HG03095 (cell line): ENCODE results near the gene VPS37C.

Experiments
- ATAC-seq: cut with Tn5 transposase; IDR thresholded peaks from one replicate; pipeline ENCODE4 v1.9.1; 2021; ENCODE audit warnings: moderate library complexity; ENCODE audit not compliant: unreplicated experiment

The VPS37C gene

DNA sequence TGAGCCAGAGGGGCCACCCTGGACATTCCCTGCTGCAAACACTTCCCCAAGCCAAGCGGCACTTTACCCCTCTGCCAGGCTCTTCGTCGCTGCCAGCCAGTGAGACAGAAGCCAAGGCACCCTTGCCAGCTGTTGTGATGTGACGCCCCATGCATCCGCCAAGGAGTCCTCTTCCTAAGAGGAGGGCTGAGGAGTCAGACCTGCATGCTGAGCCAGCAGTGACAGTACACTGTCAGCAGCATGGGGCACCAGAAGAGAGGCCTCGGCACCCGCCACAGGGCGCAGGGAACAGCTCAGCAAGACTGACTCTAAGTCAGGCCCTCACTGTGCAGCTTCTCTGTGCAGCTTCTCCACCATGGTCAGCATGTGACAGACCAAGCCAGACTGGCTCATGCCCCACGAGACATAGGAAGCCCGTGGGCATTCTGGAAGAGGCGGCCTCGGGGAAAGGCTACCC is 26.4 kb downstream of the VPS37C start:
- no peak for ATAC-seq

DNA sequence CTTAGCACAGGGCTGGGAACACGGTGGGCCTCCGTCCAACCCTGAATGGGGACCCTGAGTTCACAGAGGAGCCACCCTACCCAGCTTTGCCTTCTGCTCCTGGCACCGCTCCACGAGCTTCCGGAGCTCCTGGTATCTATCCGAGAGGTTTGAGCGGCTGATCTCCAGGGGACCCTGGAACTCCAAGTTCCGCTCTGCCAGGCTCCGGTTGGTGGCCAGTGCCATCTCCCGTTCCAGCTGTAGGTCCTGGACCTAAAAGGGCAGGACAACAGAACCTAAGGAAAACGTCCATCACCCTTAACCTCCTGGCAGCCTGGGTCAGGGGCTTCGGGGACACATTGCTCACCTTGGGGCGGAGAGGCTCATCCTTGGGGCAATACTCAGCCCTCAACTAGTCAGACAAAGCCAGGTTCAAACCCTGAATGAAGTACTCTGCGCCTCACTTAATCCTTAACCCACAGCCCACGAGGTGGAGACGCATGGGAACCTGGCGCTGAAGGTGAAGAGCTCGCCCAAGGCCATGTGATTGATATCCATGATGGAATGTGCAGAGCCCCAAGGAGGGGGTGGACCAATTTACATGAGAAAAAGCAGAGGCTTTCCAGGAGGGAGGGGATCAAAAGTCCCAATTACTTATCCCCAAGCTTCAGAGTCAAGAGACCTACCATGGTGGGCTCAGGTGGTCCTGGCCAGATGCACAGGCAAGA is 27.1 kb downstream of the VPS37C start:
- ATAC-seq: no peak

DNA sequence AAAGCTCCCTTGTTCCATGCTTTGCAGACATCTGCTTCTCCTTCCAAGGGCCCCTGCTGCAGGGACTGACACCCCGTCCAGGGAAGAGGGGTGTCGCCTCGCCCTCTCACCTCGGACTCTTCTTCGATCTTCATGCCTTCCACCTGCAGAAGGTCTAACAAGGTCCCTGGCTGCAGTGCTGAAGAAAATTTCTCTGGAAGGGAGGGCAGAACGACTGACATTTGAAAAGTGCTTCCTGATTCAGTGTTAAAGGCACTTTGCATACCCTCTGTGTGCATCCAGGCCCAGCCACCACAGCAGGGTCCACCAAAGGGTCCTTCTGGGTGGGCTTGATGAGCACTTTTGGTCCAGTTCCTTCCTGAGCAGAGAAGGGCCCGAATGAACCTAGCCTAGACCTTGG is 28.1 kb downstream of the VPS37C start:
- ATAC-seq: no peak

DNA sequence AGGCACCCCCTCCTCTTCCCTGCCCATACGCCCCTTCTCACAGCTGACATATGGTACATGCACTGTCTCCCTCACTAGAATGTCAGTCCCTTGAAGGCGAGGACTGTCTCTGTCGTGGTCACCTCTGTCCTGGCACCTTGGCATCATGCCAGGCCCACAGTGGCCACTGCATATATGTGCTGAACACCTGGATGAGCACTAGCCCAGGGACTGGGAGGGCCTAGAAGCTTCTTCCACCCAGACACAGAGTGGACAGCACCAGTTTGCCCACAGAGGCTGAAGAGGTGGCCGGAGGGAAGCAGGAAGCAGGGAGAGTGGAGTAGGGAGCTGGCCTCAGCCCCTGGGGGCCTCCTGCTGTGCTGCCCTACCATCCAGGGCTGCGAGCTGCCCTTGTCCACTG is 28.6 kb downstream of the VPS37C start:
- no peak for ATAC-seq

DNA sequence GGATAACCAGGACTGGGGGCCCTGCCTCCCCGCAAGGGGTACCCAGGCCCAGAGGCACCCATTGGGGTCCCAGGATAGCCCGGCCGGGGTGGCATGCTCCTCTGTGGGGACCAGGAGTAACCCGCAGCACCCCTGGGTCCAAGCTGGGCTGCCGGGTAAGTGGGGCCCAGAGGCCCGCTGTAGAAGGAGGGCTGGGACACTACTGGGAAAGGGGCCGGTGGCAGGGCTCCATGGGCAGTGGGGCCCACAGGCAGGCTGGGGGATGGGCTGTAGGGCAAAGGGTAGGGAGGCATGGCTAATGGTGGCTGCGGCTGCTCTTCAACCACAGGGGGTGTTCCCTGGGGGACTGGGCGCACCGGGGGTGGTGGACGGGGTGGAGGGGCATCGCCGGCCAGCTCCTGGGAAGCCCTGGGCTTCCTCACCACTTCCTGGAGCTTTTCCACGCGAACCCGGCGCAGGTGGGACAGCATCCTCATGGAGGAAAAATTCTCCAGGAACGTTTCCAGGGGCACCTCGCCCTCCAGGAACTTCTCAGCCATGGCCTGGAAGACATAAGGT is 29.1 kb downstream of the VPS37C start:
- no peak for ATAC-seq

DNA sequence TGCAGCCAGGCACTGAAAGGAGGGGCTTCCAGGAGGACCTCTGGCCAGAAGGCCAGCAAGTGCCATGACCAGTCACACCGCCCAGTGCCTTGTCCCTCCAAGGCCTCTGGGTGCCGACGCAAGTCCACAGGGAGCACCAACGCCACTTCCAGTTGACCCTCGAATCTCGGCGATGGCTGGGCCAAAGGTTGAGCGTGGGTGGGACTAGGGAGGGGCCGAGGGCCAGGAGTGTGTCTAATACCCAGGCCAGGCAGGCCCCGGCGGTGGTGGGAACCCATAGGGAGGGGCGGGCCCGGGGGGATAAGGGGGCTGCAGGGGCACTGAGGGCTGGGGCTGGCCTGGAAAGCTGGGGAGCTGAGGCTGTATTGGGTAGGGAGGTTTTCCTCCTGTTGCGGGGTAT is 29.6 kb downstream of the VPS37C start:
- no peak for ATAC-seq

DNA sequence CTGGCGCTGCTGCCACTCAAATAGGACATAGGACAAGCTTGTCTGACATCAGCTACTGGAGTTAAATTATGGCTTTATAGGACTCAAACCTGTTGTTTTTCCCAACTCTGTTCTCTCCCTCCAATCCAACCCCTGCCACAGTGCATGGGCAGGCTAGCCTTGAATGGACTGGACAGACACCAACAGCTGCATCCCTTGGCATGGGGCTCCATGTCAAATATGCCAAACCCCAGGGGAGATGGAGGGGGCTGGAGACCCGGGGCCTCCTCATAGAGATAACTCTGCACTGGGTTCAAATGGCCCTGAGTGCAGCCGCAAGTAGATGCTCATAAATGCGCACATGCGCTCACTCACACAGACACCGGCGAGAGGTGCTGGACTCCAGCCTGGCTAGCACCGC is 30.0 kb downstream of the VPS37C start:
- ATAC-seq: no peak

DNA sequence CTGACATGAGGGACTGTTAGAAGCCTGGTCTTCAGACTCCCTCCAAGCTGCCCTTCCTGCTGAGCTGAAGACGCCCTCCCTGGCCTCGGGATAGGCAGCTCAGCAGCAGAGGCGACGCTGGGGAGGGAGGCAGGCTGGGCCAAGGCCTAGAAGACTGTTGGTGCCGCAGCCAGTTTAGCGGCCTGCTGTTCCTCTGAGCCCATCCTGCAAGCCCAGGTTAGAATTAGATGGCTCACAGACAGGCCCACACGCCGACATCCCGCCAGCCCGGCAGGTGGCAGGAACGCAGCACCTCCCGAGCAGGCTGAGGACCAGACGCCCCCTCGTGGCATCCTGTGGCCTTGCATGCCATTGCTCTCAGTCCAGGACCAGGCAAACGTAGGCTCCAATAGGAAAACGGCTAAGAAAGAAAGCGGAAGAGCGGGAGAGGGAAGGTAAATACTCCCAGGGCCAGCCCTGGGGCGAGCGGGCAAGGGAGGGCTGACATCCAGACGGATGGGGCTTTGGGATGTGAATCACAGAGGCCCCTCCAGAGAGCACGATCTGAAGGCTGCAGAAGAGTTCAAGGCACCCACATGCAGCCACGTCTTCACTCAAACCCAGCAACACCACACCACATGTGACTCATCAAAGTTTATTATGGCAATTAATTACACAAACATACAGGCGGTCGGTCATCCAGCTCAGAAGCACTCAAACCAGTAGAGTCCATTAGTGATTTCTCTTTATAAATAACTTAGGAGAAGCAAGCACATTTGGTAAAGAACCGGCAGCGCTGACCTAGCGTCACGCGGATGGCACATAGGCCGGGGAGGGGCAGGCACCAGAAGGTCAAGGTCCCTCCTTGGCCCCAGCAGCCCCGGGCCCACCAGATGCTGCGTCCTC is 31.3 kb downstream of the VPS37C start:
- ATAC-seq: peak; percentile 75

DNA sequence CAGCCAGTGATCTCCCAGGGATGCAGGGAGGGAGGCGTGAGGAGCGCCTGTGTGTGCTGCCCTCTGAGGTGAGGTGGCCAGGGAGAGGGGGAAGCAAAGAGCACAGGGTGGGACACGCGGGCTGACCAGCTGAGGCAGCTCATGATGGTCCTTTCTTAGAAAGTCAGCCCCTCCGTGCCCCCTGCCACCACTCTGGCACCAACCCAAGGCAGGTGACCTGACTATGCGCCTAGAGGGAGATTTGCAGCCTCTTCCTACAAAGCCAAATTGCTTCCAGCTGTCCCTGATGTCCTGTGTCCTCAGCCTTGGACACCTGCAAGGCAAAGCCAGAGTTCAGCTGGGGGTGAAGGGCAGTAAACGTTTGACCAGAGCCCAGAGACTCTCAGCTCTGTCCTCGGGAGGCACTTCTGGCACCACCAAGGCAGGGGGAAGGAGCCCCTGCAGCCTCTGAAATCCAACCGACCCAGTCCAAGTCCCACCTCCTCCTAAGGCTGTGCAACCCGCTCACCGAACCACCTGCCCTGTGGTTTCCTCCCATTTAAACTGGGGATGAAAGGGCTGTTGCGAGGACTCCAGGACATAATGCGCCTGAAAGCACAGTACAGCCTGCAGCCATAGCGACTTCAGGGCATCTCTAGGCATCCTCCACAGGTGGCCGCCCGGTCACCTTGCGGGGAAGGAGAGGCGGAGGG is 32.1 kb downstream of the VPS37C start:
- ATAC-seq: no peak

DNA sequence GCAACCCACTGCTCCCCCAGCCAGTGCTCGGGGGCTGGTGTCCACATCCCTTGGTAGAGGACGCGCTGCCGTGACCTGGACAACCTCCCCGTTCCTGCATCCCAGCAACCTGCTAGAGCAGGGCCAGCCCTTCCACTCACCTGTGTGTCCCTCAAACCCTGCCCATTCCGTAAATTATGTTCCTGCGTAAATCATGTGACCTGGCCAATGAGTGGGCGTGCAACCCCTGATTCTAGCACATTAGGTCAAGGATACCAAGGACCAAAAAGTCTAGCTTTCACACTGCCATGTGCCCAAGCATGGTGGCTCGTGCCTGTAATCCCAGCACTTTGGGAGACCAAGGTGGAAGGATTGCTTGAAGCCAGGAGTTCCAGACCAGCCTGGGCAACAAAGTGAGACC is 33.2 kb downstream of the VPS37C start:
- no peak for ATAC-seq

DNA sequence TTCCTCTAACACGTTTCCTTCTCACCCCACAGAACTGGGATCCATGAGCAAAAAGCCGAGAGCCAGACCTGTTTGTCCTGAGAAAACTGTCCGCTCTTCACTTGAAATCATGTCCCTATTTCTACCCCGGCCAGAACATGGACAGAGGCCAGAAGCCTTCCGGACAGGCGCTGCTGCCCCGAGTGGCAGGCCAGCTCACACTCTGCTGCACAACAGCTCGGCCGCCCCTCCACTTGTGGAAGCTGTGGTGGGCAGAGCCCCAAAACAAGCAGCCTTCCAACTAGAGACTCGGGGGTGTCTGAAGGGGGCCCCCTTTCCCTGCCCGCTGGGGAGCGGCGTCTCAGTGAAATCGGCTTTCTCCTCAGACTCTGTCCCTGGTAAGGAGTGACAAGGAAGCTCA is 35.0 kb downstream of the VPS37C start:
- no peak for ATAC-seq

DNA sequence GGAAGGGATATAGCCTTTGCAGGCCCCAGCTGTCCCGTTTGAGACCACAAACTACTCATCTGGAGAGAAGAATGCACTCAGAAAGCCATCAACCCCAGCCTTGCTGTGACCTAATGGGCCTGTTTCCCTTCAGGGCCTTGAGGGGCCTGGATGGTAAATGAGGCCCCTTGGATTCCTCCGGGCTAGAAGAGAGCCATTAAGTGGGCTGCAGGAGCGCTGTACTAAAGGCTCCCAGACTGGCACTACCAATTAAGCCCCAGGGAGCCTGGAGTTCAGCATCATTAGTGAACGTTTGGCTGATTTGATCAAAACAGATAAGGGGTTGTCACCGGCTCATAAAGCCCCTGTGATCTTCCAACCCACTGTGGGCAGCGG is 35.9 kb downstream of the VPS37C start:
- ATAC-seq: no peak

DNA sequence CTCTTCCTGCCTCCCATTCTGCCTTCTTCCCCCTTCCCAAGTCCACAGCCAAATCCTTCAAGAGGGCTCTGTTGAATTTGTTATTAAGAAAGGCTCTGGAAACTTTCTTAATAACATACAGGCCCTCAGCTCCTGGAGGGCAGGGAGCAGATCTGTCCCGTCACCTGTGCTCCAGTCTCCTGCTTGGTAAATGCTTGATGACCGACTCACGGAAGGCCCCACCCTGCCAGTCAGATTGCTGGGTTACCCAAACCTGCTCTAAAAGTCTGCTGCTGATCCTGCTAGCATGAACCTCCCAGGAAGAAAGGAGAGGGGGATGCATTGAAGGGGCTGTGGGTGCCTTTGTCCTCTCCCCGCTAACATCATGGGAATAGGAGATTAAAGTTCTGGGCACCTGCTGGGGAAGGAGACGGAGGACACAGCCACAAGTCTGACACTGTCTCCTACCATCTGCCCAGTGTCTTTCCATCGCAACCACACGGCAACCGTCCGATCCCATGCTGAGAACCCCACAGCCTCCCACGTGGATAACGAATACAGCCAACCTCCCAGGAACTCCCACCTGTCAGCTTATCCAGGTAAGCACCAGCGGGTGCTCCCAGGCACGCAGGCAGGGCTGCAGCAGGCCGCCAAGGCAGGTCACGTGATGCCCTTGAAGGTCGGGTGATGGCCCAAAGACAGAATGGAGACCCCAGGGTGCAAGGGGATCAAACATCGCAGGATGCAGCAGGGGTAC is 36.5 kb downstream of the VPS37C start:
- ATAC-seq: no peak

DNA sequence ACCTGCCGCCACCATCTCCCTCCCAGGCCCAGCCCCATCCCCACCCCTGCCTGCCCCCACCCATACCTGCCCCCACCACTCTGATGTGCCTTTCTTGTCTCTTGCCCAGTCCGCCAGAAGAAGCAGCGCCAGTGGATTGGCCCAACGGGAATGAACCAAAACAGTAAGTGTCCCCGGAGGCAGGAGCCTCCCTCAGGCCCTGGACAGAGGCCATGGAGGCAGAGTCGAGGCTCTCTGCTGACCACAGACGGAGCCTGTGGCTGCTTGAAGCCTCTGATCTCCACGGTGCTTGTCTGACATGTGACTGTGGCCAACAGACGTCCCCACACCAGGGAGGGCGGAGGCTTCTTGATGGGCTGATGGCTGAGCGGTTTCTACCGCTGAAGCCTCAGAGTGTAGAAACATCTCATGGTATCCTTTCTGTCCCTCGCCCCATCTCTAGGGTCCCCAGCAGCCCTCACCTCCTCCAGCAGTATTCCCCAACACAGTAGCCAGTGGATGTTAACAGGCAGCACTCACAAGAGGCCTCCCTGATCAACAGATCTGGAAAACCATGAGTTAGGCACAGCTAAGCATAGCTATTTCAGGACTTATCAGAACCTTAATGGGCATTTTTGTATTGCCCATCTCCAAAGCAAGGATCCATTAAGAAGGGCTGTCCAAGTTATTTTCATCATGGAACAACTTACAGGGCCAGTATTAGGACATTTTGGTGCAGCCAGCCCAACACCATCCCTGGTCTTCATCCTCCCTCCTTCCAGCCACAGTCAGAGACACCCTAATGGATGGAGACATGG is 37.3 kb downstream of the VPS37C start:
- ATAC-seq: no peak

DNA sequence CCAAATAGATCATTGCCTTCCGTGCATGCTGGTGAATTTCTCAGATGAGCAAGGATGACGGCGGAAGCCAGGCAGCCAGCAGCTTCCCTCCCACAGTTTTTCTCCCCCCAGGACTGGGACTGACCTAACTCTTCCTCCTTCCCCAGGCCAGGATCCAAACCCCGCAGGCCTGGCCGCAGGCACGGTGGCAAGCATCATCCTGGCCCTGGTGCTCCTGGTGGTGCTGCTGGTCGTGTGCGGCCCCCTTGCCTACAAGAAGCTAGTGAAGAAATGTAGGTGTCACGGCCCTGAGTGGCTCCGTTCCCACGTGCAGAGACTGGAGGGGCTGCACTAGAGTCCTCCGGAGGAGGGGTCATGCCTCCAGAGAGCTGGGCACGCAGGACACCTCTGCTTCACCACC is 38.5 kb downstream of the VPS37C start:
- ATAC-seq: no peak

DNA sequence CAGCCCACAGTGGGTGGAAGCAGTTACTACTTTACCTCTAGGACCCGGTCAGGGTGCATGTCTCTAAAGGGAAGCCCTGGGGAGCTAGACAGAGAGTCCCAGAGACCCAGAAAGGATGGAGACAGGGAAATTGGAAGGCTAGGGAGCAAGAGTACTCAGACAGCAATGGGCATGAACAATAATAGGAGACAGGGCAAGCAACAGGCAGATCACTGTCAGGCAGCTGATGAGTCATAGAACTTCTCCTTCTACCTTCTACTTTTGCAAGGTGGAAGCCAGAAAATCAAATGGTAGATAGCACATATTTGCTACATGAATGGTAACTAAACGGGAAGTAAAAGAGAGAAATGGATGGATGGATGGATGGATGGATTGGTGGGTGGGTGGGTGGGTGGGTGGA is 39.3 kb downstream of the VPS37C start:
- no peak for ATAC-seq

DNA sequence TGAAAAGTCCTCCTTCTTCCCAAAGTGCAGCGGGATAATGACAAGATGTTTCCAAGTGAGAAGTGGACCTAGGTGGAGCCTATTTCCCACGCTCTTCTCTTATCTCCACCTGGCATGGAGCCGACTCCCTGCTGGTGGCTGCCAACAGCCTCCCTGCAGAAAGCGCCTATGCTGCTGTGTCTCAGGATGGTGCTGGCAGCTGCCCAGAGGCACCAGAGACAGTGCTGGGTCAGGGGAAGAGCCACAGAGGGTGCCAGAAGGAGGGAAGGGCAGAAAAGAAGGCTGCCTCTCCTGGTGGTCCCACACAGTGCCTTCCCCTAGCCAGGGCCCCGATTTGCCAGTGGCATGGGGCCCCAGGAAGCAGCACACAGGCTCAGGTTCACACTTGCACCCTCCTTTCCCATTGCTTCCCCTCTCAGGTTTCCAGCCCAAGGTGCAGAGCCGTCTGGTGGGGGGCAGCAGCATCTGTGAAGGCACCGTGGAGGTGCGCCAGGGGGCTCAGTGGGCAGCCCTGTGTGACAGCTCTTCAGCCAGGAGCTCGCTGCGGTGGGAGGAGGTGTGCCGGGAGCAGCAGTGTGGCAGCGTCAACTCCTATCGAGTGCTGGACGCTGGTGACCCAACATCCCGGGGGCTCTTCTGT is 39.9 kb downstream of the VPS37C start:
- ATAC-seq: no peak

DNA sequence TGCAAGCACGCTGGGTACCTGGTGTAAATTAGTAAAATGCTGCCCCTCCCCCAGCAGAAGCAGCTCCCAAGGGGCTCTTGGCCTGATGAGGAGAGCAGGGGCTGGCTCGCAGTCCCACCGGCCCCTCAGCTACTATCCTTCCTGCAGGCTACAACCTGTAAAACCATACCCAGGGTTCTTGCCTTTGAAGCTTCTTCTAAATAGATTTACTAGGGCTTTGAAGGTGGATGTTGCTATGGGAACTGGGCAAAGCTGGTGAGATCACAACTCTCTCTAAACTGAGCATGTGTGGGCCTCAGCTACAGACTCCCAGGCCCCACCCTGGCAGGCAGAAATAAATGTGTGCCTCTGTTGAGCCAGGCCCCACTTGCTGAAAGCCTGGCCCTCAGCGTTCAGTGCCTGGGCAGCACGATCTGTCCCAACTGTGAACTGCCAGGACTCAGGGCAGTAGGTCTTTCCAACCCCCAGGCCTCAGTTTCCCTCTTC is 40.5 kb downstream of the VPS37C start:
- ATAC-seq: no peak

DNA sequence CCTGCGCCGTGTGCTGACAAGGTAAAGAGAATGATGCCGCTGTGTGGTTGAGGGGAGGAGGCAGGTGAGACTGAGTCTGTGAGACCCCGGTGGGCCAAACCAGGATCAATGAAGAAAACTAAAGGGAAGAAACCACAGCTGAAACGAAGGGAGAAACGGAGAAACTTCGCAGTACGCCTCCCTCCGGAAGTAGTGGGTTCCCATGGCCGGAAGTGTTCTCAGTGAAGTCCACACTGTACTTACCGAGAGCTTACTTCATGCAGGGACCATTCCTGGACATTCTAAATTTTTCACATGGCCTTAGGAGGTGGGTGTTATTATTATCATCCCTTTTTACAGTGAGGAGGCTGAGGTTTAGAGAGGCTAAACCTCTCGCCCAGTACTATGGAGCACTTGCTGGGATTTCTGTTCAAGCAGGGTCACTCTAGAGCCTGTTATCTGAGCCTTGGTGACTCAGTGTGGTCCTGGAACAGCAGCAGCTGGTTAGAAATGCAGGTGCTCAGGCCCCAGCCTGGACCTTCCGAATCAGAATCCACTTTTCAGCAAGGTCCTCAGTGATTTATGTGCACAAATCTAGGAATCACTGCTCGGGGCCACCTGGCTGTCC is 41.0 kb downstream of the VPS37C start:
- ATAC-seq: no peak
